ENCODE data around the gene CD9. TPM values are rescaled to one million over a fixed set of nuclear protein-coding genes. Genes with fewer than 3 reads are reported as not detected.

CD9 gene
- total and polyA plus RNA-seq, 2 donors (not counting 1 experiment from before 2014, with no cell fraction given), result 7.2 to 12.8 TPM

DNA sequence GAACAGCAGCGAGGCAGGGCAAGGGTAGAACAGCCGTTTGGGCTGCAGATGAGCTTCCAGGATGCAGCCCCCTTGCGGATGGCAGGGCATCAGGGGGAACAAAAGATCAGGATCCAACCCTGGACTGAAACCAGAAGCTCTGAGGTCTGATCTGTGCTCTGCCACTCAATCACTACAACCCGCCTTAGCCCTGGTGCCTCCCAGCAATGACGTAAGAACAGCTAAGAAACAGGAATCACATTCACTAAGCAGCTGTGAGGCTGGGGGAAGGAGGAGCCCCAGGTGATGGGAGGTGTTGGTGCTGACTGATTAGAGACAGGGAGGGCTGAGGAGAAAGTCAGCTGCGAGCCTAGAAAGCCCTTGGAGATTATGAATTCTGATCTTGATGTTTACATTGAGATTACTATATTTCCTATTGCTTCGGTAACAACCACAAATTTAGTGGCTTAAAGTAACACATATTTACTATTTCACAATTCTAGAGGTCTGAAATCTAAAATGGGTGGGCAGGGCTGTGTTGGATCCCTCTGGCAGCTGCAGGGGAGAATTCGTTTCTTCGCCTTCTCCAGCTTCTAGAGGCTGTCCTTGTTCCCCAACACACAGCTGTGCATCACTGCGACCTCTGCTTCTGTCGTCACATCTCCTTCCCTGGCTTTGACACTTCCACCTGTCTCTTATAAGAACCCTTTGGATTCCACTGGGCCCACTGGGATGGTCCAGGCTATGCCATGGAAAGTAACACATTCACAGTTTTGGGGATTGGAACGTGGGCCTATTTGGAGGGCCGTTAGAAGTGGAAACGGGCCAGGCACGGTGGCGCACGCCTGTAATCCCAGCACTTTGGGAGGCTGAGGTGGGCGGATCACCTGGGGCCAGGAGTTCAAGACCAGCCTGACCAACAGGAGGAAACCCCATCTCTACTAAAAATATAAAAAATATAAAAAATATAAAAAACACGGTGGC lies 6.1 kb upstream of the CD9 start:
- Histone ChIP-seq H3K4me2 (replicated peaks; ENCODE audit: low read depth, low read length, poor library complexity, severe bottlenecking) (no peak overlapping the region), H3K4me3 (ENCODE audit: control extremely low read depth in 1 of 5, extremely low read depth in 1 of 5, insufficient read depth in 1 of 5, low read depth in 2 of 5, low read length in 4 of 5) (no peak overlapping the region), H2AFZ (ENCODE audit: insufficient read depth, low read depth, low read length, poor library complexity, severe bottlenecking) (no peak overlapping the region), H3K9ac (ENCODE audit: low read length) (no peak overlapping the region), H3K79me2 (ENCODE audit: control insufficient read depth, insufficient read depth, low read length) (no peaks in the 10 kb centered on the region), H3K27ac (ENCODE audit: low read length in 2 of 2) (no peak overlapping the region), H4K20me1 (ENCODE audit: control insufficient read depth, insufficient read depth, low read length, poor library complexity, severe bottlenecking) (no peaks in the 10 kb centered on the region), H3K27me3 (replicated peaks in 1 of 4; ENCODE audit: control extremely low read depth in 1 of 4, control insufficient read depth in 3 of 4, insufficient read depth in 4 of 4, low read length in 3 of 4) (peaks cover 0 to 19% (median 1%) of the 10 kb centered on the region in 4 experiments), H3K9me3 (ENCODE audit: control extremely low read depth in 1 of 3, control insufficient read depth in 2 of 3, insufficient read depth in 1 of 3, low read length in 2 of 3) (no peaks in the 10 kb centered on the region), H3K36me3 (replicated peaks in 1 of 2; ENCODE audit: control extremely low read depth in 1 of 2, control insufficient read depth in 1 of 2, extremely low read depth in 1 of 2, insufficient read depth in 2 of 2, low read length in 1 of 2) (no peaks in the 10 kb centered on the region), H3K4me1 (ENCODE audit: control insufficient read depth in 2 of 2, insufficient read depth in 2 of 2, low read length in 2 of 2) (peaks cover 4 to 21% of the 10 kb centered on the region in 2 donors)
- DNase-seq (peak; percentile 49), ATAC-seq (ENCODE audit: low read depth) (peak; percentile 58)
- no peaks in the 10 kb centered on the region for H3K9me3 Mint-ChIP-seq (ENCODE audit: insufficient read depth)
- intact Hi-C loops (cut with micrococcal nuclease), result loop anchor here (10.0 kb wide), 1 partner anchor 129 kb away; no protein-coding TSS in a partner anchor
- H3K27ac Mint-ChIP-seq, result no peak overlapping the region
- peaks cover 17% of the 10 kb centered on the region for H3K4me1 Mint-ChIP-seq
- ChIA-PET POLR2A (no interaction called here), CTCF (interaction anchor here (0.9 to 9.3 kb wide), 5 partner anchors 13 to 91 kb away, joined by 3 to 127 read pairs (median 8); no protein-coding TSS in a partner anchor)
- WGBS (ENCODE audit: insufficient coverage), result 88% methylated on average over 9 of the region's 19 CpGs
- TF ChIP-seq EZH2 (IDR thresholded peaks at IDR 0.05; ENCODE audit: borderline replicate concordance, insufficient read depth, low read depth, low read length, poor library complexity, severe bottlenecking), result no peak
- TF ChIP-seq, protein P1, sequence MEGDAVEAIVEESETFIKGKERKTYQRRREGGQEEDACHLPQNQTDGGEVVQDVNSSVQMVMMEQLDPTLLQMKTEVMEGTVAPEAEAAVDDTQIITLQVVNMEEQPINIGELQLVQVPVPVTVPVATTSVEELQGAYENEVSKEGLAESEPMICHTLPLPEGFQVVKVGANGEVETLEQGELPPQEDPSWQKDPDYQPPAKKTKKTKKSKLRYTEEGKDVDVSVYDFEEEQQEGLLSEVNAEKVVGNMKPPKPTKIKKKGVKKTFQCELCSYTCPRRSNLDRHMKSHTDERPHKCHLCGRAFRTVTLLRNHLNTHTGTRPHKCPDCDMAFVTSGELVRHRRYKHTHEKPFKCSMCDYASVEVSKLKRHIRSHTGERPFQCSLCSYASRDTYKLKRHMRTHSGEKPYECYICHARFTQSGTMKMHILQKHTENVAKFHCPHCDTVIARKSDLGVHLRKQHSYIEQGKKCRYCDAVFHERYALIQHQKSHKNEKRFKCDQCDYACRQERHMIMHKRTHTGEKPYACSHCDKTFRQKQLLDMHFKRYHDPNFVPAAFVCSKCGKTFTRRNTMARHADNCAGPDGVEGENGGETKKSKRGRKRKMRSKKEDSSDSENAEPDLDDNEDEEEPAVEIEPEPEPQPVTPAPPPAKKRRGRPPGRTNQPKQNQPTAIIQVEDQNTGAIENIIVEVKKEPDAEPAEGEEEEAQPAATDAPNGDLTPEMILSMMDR (IDR thresholded peaks at IDR 0.05), result no peak
- peaks cover 43% of the 10 kb centered on the region for H3K27me3 Mint-ChIP-seq
- H3K4me3 Mint-ChIP-seq, result no peak overlapping the region

Measured in B cell (primary cell).